ENCODE measurements around the gene PFKFB3.
"Not testable (repeated sequence)": the region's sequence is repeated elsewhere in the genome, so short reads cannot be mapped to it uniquely, and the experiment has no call there.

Gene PFKFB3

GRCh38 chr10:6203331-6204062 is 765 bp downstream of the PFKFB3 start:
- no peak for FAIRE-seq

- no peak for FAIRE-seq
Measured at GRCh38 chr10:6204063-6204340, 1.3 kb downstream of the PFKFB3 start.

- FAIRE-seq = no peak
Measured at GRCh38 chr10:6204341-6205191, 1.8 kb downstream of the PFKFB3 start.

GRCh38 chr10:6206486-6206885 is 3.8 kb downstream of the PFKFB3 start:
- FAIRE-seq = not testable (repeated sequence)

GRCh38 chr10:6207658-6208057 is 4.9 kb downstream of the PFKFB3 start:
- no peak for FAIRE-seq

GRCh38 chr10:6208799-6209235 is 6.1 kb downstream of the PFKFB3 start:
- no peak for FAIRE-seq

DNA sequence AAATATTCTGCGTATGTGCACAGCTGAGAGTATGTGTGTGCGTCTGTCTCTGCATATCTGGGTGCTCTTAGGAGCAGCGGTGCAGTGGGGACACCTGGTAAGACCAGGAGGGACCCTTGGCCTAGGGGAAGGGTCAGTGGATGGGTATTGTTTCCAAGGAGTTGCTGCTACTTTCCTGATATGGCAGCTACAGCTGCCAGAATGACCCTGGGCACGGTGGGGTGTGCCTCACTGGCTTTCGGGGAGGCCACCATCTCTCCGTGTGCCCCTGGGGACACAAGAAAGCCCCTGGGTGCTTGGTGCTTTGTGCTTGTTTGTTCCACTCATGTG is 8.6 kb downstream of the PFKFB3 start:
- FAIRE-seq = no peak

DNA sequence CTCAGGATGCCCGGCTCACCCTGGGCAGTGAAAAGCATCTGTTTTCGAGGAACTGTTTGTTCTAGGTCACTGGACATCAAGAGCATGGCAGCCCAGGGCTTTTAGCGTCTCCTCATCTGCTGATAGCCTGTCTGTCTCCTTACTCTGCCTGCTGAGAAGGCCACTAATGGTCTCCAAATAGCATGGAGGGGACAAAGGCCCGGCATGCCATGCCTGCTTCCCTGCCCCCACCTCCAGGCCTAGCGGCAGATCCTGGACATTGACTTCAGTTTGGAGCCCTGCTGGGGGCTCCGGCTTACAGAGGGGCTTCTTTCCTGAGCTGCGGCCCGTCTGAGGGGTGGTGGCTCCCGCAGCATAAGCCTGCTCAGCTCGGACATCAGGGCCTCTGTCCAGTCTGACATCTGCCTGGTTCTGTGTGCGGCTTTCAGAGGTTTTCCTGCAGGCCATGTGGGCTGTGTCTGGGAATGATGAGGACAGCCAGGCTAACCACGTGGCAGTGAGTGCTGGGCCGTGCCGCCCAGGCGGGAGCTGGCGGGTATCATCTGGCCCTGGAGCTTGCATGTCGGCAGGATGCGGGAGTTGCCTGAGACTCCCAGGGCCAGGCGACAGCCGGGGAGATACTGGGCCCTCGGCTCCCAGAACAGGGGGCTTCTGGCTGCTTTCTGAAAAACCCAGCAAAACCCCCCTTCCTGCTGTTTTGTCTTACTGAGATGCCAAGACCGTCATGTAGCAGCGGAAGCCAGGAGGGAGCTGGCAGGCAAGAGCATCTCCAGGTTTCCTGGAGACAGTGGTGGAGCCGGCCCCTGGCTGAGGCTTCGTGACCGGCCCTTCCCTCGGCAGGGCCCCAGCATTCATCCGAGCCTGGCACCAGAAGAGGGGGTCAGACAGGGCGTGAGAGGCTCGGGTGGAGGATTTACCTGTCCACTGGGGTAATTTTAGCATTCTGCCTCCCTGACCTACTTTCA is 9.2 kb downstream of the PFKFB3 start:
- FAIRE-seq = no peak

DNA sequence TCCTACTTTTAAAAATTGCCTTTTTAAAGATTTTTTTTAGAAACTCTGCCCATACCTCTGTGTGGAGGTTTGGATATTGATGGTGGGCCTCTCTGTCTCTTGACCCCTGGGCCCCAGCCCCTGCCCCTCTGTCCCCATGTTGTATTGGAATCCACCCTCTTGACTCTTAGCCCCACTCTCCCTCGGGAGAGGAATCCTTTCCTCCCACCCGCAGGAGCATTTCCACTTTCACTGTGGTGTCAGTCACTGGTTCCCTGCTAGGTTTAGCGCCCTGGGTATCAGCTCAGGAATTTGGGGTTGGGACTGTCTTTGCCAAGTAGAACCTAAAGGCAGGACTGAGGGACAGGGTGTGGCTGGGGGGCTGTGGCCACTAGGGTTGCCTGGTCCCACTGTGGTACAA is 10.1 kb downstream of the PFKFB3 start:
- FAIRE-seq = no peak

GRCh38 chr10:6213257-6213905 is 10.6 kb downstream of the PFKFB3 start:
- FAIRE-seq = no peak

DNA sequence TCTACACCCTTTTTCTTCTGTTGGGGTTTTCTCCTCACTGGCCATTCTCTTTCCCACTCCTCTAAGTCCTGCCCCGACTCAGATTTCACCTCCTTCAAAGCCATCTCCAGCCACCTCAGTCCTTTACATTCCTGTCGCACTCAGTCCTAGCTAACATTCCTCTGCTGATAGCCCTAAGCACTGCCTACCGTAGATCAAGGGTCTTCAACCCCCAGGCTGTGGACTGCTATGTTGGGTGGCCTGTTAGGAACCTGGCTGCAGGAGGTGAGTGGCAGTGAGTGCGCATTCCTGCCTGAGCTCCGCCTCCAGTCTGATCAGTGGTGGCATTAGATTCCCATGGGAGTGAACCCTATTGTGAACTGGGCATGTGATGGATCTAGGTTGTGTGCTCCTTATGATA is 11.2 kb downstream of the PFKFB3 start:
- no peak for FAIRE-seq

DNA sequence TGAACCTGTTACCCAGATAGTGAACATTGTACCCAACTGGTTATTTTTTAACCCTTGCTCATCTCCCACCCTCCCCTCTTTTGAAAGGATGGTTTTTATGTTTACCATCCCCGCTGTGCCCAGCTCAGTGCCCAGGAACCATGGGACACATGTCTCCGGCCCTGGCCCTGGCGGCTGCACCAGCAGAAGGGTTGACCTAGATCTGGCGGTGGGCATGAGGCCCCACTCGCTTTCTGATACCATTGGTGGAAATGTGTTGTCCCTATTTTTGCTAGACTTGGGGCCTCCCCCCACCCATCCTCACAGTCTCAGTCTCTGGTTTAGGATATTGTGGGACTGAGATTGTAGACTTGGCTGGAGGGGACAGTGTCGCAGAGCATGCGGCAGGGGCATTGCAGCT is 11.9 kb downstream of the PFKFB3 start:
- no peak for FAIRE-seq

GRCh38 chr10:6215241-6215640 is 12.5 kb downstream of the PFKFB3 start:
- no peak for FAIRE-seq

GRCh38 chr10:6215683-6216484 is 13.2 kb downstream of the PFKFB3 start:
- FAIRE-seq = no peak

GRCh38 chr10:6216916-6217315 is 14.2 kb downstream of the PFKFB3 start:
- FAIRE-seq = no peak

- FAIRE-seq = no peak
Measured at GRCh38 chr10:6217611-6218010, 14.9 kb downstream of the PFKFB3 start.

DNA sequence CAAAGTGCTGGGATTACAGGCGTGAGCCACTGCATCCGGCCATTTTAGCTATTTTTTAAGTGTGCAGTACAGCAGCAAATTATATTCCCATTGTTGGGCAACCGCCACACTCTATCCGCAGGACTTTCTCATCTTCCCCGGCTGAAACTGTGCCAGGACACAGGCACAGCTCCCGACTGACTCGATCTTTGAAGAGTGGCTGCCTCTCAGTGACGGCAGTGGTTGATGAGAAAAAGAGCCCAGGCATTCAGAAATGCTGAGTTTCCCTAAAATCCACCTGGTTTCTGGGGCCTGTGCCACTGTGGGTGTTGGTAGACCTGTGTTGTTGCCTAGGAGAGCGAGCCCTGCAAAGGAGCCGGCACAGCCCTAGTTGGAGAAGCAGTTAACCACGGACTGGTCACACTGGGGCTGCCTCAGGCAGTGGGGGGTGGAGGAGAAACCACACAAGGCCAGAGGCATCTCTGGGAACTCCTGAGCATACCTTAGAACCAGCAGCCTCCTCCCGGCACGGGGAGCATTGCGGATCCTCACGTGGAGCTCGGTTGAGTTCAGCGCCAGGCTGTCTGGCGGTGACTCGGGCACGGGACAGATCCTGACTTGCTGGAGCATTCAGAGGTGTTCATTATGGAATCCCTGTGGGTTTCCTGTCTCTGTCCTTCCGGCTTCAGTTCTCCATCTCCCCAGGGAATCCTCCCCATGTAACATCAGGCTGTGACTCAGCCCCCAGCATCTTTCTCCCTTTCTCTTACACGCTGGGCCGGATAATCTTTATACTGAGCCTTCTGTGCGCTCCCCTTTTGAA is 16.2 kb downstream of the PFKFB3 start:
- FAIRE-seq = no peak

DNA sequence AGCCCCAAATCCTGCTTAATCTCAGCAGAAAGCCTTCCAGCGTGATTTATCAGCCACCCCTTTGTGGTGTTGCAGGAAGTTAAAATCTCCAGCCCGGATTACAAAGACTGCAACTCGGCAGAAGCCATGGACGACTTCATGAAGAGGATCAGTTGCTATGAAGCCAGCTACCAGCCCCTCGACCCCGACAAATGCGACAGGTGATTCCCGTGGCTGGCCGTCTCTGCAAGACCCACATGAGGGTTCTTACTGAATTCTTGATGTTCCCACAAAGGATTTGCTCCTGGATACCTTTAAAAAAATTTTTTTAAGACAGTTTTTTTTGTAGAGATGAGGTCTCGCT is 16.7 kb downstream of the PFKFB3 start:
- no peak for FAIRE-seq

DNA sequence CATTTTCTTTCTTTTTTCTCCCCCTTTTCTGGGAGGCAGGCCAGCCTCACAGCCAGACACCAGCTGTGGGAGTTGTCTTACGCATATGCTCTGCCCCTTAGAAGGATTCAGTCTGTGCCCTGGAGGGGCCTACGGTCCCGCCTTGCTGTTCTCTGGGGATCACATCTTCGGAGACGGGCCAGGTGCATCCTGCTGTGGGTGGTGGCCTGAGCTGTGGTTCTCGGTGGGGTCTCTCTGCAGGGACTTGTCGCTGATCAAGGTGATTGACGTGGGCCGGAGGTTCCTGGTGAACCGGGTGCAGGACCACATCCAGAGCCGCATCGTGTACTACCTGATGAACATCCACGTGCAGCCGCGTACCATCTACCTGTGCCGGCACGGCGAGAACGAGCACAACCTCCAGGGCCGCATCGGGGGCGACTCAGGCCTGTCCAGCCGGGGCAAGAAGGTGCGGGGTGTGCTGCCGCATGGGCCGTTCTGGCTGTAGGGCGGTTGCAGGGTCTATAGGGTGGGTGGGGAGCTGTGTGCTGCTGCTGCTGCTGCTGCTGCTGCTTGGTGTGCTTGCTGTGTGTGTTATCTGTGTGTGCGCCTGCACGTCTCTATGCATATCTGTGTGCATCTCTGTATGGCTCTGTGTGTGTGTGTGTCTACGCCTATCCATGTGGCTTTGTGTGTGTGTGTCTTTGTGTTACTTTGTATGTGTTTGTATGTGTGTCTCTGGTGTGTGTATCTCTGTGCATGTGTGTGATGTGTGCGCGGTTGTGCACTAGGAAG is 17.9 kb downstream of the PFKFB3 start:
- no peak for FAIRE-seq

DNA sequence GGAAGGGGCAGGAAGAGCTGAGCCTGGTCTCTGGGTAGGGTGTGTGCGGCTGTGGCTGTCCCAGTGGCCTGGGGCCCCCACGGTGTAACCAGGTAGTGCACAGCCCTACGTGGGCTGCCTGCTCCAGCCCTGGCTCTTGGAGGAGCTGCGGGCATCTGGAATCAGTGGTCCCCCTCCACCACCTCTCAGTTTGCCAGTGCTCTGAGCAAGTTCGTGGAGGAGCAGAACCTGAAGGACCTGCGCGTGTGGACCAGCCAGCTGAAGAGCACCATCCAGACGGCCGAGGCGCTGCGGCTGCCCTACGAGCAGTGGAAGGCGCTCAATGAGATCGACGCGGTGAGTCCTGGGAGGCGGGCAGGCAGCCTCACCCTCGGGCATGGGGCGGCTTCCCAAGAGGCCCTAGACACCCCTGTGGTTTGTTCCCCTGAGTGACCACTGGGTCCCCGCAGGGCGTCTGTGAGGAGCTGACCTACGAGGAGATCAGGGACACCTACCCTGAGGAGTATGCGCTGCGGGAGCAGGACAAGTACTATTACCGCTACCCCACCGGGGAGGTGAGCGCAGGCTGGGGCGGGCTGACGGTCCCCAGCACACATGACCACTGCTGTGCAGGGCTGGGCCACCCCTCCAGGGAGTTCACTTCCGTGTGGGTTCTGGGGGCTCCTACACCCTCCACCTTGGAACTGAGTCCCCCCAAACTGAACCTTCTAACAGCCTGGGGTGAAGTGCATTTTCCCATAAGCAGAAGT is 18.6 kb downstream of the PFKFB3 start:
- no peak for FAIRE-seq
